Stimulated activated CD8-positive, alpha-beta memory T cell treated with anti-CD3 and anti-CD28 coated beads, Interleukin-4, amount 100 ng/mL, for 1 hour (primary cell): ENCODE measurements around the gene HOXA7.

Experiments used
- DNase-seq, 2 donors: peaks; one replicate each; pipeline ENCODE4 v3.0.0-alpha.2; 2020; ENCODE audit warnings: low read depth in 2 of 2, low spot score in 1 of 2

Gene HOXA7

DNA sequence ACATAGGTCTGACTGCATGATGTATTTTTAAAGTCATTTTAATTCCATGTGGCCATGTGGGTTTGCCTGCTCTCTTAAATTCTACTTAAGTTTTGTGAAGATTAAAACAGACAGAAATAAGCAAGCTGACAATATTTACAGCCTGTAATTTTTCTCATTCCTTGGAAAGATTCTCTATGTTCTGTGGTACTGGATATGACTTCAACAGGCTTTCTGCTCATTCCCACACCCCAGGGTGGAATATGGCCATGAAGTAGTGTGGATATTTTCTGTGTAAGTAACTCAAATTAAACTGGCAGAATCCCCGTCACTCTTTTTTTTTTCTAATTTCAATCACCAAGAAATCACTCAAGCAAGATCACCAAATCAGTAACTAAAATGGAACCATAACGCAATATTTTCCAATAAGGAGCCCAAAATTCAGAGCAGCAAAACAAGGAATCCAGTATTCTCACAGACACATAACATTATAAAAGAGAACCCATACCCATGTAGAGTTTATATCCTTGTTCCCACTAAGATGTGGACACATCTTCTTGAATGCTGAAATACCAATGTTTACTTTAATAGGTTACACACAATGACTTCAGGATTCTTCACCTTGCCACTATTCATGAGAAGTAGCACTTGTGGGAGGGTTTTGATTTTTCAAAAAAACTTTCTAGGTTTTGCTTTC is 18.7 kb downstream of the HOXA7 start:
- DNase-seq: no peak

DNA sequence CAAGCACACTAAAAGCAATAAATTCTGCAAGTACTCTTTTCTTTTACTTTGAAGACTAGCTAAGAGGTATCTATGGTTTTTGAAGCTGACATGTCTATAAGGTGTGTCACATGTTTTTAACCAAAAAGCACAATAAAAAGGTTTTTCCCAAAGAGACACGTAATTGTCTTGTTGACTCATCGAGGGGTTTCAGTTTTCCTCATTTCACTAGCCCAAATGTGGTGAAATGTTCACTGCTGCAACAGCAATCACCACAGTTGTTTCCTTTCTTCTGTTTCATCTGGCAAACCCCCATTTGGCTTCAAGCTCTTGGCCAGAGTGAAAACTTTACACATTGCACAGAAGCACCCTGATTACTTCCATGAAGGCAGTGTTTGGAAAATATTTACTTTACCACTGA is 22.1 kb downstream of the HOXA7 start:
- DNase-seq: no peak

DNA sequence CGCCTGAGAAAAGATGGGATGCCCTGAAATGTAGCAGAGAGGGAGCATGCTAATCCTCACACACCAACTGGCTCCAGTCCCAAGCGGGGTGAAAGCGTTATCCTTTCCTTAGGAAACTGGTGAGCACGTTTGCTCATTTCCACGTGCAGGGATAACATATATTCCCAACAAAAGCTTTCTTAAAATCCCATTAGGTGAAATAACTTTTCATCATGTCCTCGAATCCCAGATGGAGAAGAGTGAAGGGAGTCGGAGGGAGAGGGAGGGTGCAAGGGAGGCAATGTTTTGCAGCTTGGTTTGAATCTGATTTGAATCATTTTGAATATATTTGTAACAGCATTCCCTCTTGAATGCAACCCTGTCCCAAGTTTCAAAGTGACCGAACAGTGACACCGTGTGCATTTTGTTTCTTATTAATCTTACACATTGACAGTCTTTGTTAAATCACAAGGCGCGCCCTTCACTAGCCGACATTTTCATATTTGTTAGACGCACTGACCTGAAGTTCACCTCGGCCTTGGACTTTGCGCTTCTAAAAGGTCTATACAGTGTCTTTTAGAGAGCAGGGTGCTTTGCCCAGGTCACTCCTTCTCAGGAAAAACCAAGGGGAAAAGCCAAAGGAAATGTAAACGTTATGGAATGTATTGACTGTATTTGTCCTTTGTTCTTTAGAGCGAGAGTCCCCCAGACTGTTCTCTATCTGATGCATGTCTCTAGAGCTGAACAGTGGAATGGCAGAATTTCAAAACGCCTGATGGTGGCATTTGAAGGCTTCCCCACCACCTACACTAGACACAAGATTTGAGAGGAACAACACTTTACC is 22.9 kb downstream of the HOXA7 start:
- DNase-seq: no peak

DNA sequence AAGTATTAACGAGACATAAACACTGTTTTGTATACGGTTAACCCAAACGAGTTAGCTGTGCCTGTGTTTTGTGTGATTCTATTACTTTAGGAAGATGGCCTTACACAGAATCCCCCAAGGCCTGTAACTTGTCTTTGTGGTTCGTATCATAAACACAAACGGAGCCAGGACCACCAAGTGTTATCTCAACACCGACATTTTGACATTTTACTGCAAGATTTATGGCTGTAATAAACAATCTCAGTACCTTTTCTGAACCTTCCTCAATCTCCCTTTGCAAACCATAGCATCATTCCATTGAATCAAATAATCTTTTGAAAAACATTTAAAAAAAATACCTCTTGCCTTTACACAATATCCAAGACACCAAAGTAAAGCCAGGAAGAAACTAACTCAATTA is 23.5 kb downstream of the HOXA7 start:
- no peak for DNase-seq

DNA sequence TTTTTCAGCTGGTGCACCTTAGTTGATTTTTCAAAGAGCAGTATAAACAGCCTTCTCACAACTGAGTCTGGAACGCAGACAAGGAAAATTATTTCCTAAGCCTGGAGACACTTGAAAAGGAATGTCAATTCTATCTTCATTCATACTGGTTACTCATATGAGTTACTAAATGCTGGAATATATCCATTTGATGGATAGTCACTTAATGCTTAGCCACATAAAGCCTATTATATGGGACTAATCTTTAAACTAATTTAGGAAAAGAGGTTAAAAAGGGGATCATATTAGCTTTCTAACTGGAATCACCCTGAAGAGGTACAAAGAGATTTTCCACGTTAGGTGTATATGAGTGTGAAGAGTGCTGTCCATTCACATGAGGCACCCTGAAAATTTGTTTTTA is 24.3 kb downstream of the HOXA7 start:
- DNase-seq: no peak

DNA sequence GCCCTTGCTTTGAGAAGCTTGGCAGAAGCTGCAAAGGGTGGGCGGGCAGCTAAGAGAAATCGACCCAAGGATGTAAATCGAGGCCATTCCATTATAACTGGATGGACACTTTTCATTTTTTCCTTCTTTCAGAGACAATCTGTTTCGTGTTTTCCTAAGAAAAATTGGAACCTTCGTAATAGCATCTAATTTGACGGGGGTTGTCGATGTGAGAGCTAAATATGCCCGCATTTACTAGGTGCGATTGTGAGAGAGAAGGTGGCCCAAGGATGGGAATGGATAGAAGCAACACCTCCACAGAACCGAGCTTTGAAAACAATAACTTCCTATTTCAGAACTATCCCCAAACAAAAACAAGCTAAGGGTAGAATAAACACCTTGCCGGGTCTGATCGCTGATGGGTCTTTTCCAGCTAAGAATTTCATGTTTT is 25.1 kb downstream of the HOXA7 start:
- DNase-seq: no peak

DNA sequence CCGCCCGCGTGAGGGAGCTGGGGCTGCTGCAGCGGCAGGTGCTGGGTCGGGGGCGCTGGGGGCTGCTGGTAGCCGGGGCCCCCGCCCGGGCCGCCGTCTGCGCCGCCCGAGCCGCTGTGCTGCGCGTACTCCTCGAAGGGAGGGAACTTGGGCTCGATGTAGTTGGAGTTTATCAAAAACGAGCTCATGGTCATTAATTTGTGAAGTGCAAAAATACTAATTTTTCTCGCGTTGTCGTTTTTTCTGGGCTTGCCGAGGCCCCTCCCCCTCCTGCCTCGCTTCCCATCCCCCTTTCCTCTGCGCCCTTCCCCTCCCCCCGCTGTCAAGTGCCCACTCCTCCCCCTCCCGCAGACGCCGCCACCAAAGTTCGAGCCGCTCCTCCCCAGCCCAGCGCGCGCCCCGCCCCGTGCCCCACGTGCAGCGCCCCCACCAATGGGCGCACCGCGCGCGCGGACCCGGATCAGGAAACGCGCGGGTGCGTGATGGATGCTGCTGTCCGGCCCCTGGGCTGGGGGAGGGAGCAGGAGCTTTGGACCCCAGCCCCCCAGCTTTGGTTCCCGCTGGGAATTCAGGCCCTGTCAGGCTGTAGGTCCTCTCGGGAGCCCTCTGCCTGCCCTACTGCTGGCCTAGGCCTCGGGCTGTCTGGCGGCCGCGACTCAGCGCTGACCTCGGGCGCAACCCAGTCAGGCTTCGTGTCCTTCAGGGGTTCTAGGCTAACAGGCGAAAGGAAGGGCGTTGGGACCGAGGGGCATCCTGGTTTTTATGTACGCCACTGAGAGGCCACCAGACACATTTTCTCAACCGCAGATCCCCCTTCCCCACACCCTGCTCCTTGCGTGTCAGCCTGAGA is 25.7 kb downstream of the HOXA7 start, which contains the start of gene HOXA4:
TSS of gene HOXA4 (minus strand) at position 218 of the 850 bp plus-strand sequence. CDS start at position 194, 24 bp downstream.
- DNase-seq: peak; percentile 32 to 45

DNA sequence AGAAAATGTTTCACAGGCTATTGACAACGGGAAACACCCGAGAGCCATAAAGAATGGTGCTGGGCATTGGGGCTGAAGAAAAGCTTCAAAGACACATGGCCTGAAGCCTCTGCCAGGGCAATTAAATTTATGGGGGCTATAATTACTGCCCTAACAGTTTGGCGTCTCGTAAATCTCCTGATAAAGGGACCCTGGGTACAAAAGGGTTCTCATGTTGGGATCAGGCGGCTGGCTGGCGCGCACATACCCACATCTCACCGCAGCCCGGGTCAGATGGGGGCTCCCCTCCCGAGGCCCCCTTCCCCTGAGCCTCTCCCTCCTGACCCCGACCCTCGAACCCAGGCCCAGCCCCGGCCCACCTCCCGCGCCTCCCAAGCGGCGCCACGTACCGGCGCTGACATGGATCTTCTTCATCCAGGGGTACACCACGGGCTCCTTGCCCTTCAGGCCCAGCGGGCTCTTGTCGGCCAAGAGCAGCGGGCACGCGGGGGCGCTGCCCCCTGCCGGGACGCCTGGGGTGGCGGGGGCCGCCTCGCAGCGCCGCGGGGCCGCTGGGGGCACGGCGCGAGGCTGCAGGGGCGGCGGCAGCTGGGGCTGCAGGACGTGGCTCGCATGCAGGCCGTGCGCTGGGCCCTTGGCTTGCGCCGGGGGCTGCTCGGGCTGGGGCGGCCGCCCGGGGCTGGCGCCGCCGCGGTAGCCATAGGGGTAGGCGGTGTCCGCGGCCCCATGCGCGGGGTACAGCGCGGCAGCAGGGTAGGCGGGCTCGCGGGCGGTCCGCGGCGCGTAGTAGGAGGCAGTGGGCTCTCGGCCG is 26.5 kb downstream of the HOXA7 start:
- no peak for DNase-seq

DNA sequence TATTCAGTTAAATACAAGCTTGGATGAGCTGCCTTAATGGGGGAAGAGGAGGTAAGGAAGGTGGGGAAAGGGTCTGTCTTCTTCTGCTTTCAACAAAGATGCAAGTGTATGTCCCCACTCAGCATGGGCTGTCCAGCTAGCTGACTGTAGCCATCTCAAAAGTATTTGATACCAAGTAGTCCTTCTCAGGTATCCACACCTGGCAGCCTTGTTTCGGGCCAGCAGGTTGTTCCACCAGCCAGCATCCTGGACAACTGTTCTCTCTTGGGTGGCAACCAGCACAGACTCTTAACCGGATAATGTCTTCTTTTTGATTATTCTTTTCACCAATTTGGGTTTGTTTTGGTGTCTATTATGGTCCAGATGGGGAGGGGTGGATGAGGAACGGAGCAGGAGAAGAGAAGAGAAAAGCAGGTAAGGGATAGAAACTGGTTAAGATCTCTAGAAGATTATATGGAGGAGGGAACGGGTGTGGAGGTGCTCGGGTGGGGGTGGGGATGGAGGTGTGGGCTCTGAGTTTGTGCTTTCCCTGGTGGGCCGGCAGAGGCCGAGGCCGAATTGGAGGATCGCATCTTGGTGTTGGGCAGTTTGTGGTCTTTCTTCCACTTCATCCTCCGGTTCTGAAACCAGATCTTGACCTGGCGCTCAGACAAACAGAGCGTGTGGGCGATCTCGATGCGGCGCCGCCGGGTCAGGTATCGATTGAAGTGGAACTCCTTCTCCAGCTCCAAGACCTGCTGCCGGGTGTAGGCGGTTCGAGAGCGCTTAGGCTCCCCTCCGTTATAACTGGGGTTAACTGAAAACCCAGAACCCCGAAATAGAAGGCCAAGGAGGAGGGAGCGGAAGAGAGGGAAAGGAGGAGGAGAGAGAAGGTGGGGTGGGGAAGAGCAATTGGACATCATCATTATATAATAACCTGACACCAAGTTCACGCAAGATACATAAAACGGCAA is 27.4 kb downstream of the HOXA7 start:
- no peak for DNase-seq

DNA sequence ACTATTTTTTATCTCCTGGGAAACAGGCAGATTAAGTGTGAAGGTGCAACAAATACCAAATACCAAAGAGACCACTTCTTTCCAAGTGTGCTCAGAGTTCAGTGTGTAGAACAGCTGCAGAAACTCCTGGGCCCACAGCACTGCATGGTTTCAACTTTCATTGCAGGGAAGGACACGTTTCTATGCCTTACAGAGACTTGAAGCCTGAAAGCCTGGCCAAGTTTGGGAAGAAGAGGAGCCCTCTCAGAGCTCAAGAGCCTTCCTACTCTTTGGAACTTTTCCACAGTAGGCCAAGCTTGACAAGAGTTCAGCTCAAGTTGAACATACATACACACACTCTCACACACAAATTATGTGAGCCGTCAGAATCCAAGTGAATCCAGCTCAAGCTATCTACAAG is 28.4 kb downstream of the HOXA7 start:
- no peak for DNase-seq

DNA sequence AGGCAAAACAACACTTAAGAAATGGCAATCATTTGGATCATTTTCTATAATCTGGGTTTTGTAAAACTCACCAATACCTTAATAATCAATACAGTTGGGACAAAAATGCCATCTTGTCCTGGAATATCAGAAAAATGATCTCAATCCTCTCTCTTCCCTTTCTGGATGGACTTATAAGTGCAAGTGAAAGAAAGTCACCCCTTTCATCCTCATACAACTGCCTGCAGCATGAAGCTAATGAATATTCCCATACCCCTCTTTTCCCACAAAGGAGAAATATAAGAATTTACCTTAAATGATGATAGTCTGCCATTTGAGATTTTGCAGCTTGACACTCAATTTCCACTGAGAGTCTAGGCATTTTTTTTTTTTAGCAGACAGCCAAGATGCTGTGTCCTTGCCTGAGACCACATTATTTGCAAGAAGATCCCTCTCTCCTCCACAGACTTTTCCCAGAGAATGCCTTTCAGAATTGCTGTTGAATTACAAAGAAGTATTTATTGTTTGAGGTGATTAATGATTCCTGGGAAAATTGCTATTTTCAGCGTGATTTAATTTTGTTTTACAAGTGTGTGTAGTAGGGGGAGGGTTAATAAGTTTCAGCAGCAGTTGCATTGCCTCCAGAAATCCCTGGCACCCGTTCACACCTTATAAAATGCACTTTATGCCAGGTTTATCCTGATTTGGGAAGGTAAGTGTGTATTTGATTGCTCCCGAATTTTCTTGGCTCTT is 29.7 kb downstream of the HOXA7 start:
- no peak for DNase-seq

DNA sequence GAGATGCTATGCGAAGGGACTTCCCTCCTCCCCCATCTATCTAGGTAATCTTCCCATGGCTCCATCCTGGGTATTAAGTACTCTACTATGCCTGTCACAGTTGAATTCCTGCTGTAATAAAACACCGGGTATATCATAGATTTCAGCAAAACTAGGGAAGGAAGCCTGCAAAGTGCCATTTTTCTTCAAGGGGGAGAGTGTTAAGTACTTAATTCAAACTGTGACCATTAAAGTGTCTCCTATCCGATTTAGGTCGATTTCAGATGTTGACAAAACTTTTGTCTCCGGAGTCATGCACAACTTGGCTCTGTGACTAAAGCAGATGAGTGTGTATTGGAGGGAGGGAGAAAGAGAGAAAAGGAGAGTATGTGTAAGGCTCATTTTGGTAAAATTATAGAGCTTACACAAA is 30.5 kb downstream of the HOXA7 start:
- DNase-seq: no peak

DNA sequence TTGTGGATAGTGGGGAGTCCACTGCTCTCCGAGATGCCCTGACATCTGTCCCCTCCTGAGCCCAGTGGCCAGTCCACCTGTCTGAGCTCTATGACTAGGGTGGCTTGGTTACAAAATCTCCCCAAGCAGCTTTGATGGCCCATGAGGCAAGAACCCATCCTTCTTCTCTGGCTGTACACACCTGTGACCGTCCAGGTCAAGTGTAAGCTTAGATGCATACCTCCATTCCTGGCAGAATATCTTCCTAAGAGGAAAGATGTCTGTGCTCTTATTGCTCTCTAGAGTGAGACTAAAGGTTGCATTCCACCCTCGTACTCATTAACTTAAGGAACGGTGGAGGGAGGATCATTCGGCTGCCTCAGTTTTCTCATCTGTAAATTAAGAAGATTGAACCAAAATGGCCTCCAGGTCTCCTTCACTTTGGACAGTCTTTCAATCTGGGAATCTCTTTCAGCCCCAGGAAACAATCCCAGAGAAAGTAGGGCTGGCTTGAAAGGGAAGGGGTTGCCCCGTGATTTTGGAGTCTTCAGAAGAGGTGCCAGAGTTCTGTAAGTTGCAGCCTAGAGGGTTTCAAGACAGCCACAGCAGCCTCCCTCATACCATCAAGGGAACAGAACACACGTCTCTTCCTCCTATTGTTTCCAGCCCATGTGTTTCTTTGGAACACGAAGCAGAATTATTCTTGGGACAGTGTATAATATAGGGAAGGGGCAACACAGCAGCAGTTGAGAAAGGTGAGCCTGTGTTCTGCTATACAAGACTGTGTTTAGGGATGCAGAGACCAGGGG is 31.4 kb downstream of the HOXA7 start:
- no peak for DNase-seq

DNA sequence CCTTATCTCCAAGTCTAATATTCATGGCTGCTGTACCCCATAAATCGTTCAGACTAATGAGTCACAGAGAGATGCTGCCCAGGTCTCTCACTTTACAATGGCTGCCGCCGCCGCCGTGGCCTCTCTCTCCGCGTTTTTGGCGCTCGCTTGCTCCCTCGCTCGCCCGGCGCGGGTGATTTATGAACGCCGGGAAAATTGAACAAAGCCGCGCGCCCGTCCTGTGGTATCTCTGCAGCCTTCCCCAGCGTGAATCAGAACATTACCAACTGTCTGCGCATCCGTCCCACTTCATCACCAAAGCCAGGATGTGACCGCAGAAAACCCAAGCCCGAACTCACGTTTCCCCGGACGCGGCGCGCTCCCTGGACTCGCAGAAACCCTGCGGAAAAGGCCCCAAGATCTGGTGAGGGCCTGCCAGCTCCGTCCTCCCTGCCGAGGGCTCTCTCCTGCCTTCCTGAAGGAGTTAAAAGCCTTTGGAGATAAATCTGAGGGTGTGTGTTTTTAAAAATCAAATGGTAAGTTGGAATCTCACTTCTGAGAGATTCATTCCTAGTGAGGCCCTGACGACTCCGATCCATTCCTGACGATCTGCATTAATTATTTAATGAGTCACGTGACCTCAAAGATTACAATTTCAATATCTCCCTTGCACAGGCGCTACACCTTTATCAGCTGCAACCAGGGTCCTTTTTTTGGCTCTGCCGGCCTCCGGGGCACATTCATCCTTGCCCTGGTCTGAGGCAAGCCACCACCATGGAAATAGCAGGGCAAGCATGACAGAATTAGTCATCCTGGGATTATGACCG is 32.2 kb downstream of the HOXA7 start:
- DNase-seq: no peak

DNA sequence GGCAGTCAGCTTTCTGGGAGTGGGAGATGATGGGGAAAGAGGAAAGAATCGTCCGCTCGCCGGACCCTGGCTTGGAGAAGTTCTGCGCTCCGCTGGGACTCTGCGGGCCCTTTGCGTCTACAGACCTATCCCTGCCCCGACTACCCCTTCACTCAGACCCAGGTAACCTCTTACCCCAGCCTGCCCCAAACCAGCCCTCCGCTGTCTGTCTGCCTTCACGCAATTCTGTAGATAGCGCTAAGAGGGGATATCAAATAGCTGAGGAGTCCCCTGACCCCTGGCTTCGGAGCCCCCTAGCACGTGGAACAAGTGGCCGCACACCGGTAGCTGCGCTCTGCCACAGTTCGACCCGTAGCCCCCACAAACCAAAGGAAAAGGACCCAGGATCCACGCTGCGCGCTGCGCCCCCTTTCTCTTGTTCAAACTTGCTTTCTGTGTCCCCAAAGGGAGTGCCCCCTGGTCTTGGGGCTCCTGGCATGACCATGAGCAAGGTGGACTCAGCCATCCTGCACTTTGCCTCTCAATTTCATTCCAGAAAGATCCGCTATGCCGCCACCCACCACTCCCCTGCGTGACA is 32.9 kb downstream of the HOXA7 start:
- DNase-seq: no peak

DNA sequence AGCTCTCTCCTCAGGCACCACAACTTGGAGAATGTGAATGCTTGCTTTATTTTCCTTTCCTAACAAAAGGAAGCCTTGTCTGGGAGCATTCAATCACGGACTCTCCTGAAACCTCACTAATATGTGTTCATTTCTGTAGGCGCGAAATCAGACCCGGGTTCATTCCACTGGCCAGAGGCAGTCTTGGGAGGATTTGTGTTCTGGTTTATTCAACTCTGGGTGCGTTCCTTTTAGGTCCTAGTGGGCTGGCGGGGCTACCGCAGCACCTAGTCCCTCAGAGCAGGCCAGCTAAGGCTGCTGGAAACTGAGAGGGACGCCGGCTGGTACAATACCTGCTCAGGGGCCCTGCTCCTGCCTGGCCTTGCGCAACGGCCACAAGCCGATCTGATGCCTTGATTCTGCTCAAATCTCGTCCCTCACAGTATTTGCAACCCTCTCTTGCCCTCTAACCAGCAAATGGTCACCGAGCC is 33.4 kb downstream of the HOXA7 start:
- DNase-seq: no peak
